GM12878 (cell line): Measurements from ENCODE around the gene PRSS57. TPM values are rescaled to one million over a fixed set of nuclear protein-coding genes. Genes with fewer than 3 reads are reported as not detected.

Experiments
- ATAC-seq: fragments of 200-7000 bp; cut with Tn5 transposase; 3 replicates; pipeline ENCODE4 v1.9.1; 2020; ENCODE audit warnings: mild to moderate bottlenecking, moderate library complexity
- BruUV-seq: library from RNA; stranded (reverse); fragments of 400-500 nt; replicated peaks from 2 replicates; lab custom pipeline; 2021; lab: Mats Ljungman, UMichigan
- CTCF ChIA-PET: fragments of 300-600 bp; sonication (Branson Sonifier 250); formaldehyde crosslinking; extraction: SDS; loops from one replicate; lab custom pipeline; 2021; ENCODE audit warnings: inconsistent platforms; lab: Yijun Ruan, JAX
- POLR2A ChIA-PET: fragments of 350-600 bp; formaldehyde crosslinking; extraction: SDS; loops from one replicate; lab custom pipeline; 2021; ENCODE audit warnings: inconsistent platforms; lab: Charles Lee
- RAD21 ChIA-PET: fragments of 300-600 bp; sonication (Branson Sonifier 250); formaldehyde crosslinking; loops from one replicate; lab custom pipeline; 2023; ENCODE audit warnings: antibody characterized with exemption; ENCODE audit not compliant: unreplicated experiment; lab: Charles Lee
- SMC1A ChIA-PET: fragments of 300-600 bp; sonication (Branson Sonifier 250); formaldehyde crosslinking; loops from one replicate; lab custom pipeline; 2023; ENCODE audit not compliant: unreplicated experiment, uncharacterized antibody; lab: Charles Lee
- DNase-seq: peaks from one replicate; pipeline ENCODE4 v3.0.0-alpha.2; 2011; ENCODE audit warnings: low read depth, low spot score
- FAIRE-seq: peaks from 3 replicates; lab custom pipeline; 2011; peaks lifted over from hg19 to GRCh38; lab: Jason Lieb, UNC
- H2AFZ ChIP-seq: 2 replicates; pipeline ENCODE4 v1.6.0; 2011; ENCODE audit warnings: low read depth, low read length, control low read depth; ENCODE audit not compliant: control insufficient read depth
- H3K27ac ChIP-seq: 2 replicates; pipeline ENCODE4 v1.5.1; 2011; ENCODE audit warnings: control low read depth; ENCODE audit not compliant: control insufficient read depth, insufficient read depth
- H3K27me3 ChIP-seq, 2 experiments: replicated peaks in 1 of 2; 2 replicates each; pipeline versions ENCODE4 v1.6.0 to v1.6.1; 2011; ENCODE audit warnings: low read length in 1 of 2; ENCODE audit not compliant: control insufficient read depth in 2 of 2, insufficient read depth in 2 of 2
- H3K36me3 ChIP-seq, 2 experiments: 2 replicates each; pipeline ENCODE4 v1.5.1; 2011; ENCODE audit warnings: low read length in 1 of 2; ENCODE audit not compliant: control insufficient read depth in 2 of 2, insufficient read depth in 2 of 2
- H3K4me1 ChIP-seq: 2 replicates; pipeline ENCODE4 v1.6.1; 2011; ENCODE audit warnings: mild to moderate bottlenecking, low read length, moderate library complexity, mixed read lengths; ENCODE audit not compliant: control insufficient read depth, insufficient read depth
- H3K4me2 ChIP-seq: 2 replicates; pipeline ENCODE4 v1.6.0; 2011; ENCODE audit warnings: control low read depth; ENCODE audit not compliant: control insufficient read depth, insufficient read depth
- H3K4me3 ChIP-seq: fragments of 200-600 bp; sonication (generic); 2 replicates; pipeline ENCODE4 v1.5.1; 2016
- H3K79me2 ChIP-seq: 2 replicates; pipeline ENCODE4 v1.6.0; 2011; ENCODE audit warnings: low read length; ENCODE audit not compliant: control insufficient read depth, insufficient read depth
- H3K9ac ChIP-seq: 2 replicates; pipeline ENCODE4 v1.8.0; 2011; ENCODE audit warnings: low read length, control low read depth, mixed read lengths; ENCODE audit not compliant: control insufficient read depth, insufficient read depth
- H3K9me3 ChIP-seq: replicated peaks from 3 replicates; pipeline ENCODE4 v1.5.1; 2011; ENCODE audit warnings: mild to moderate bottlenecking, low read length; ENCODE audit not compliant: control insufficient read depth, insufficient read depth
- H4K20me1 ChIP-seq: 2 replicates; pipeline ENCODE4 v1.6.0; 2011; ENCODE audit not compliant: control insufficient read depth, insufficient read depth
- CEBPB ChIP-seq, 2 experiments: fragments of 150-350 bp in 1 of 2; IDR thresholded peaks; 2 replicates each; pipeline ENCODE4 v1.6.1; 2012 to 2014; ENCODE audit warnings: low read depth in 2 of 2, low read length in 2 of 2, borderline replicate concordance in 1 of 2, inconsistent platforms in 1 of 2
- E2F8 ChIP-seq: fragments of 450-650 bp; IDR thresholded peaks from 2 replicates; pipeline ENCODE4 v1.6.1; 2018; ENCODE audit warnings: mild to moderate bottlenecking, low read depth, moderate library complexity; ENCODE audit not compliant: partially characterized antibody
- EED ChIP-seq: sonication (generic); IDR thresholded peaks from 2 replicates; pipeline ENCODE4 v1.6.1; 2016; ENCODE audit warnings: antibody characterized with exemption, low read depth
- POLR2A ChIP-seq: IDR thresholded peaks from 2 replicates; pipeline ENCODE4 v1.6.1; 2011; ENCODE audit warnings: low read depth, mild to moderate bottlenecking, low read length
- RFX5 ChIP-seq: IDR thresholded peaks from 2 replicates; pipeline ENCODE4 v1.6.1; 2011; ENCODE audit warnings: low read depth, low read length, improper control_type of control experiment
- WGBS: methylation state at CpG from one replicate; pipeline ENCODE4 v1.1.6; 2016; ENCODE audit warnings: low lambda C conversion rate; ENCODE audit not compliant: insufficient replicate concordance, insufficient coverage; ENCODE audit errors: missing lambda C conversion rate; 5-methylcytosine and 5-hydroxymethylcytosine counted together
- in situ Hi-C: fragments of 300-500 bp; cut with MboI; formaldehyde crosslinking; loops from 9 replicates; pipeline ENCODE4 v1.14.3; 2018; ENCODE audit warnings: mixed read lengths
- intact Hi-C: fragments of 100-400 bp; cut with micrococcal nuclease; formaldehyde crosslinking; loops from one replicate; pipeline ENCODE4 v1.14.2; 2022; ENCODE audit not compliant: unreplicated experiment
- polyA plus RNA-seq, 11 experiments: library from polyadenylated mRNA; depleted of rRNA in 4 of 11; unstranded in 6 of 11; stranded (reverse) in 5 of 11; fragments of >200 nt; fragmentation: Nextera tagmentation in 4 of 11; fragmentation: Illumina TruSeq in 1 of 11; extraction: Ambion mirVana in 4 of 11; extraction: Trizol in 1 of 11; gene quantifications; 1 replicate in 1 of 11; 2 replicates in 10 of 11; pipeline versions ENCODE4 v1.2.1 to v1.2.3, GENCODE V29; 2011 to 2016; ENCODE audit warnings: inconsistent platforms in 2 of 11, missing spikeins in 2 of 11, low read depth in 1 of 11
- total RNA-seq, 4 experiments: library from RNA; depleted of rRNA in 3 of 4; stranded (reverse); fragments of >200 nt in 3 of 4; fragmentation: Illumina TruSeq in 1 of 4; extraction: Trizol in 1 of 4; gene quantifications; 2 replicates each; pipeline versions ENCODE4 v1.2.1 to v1.2.3, GENCODE V29; 2013 to 2021

The PRSS57 gene
- total and polyA plus RNA-seq, 10 of the 15 experiments (the other 5 are each of a cell fraction or from before 2014, with no cell fraction given) = not detected

GRCh38 chr19:648305-648704, 46.9 kb downstream of the PRSS57 start:
- no peak for TF ChIP-seq E2F8
- peak; percentile 13 for TF ChIP-seq POLR2A
- no peak for TF ChIP-seq CEBPB (IDR thresholded peaks at IDR 0.05; ENCODE audit: borderline replicate concordance in 1 of 2, low read depth in 2 of 2, low read length in 2 of 2)
- no peak for TF ChIP-seq RFX5
- TF ChIP-seq EED = no peak
- peaks cover under 1% of the 10 kb centered on the region; the same call in 1 of the 2 replicates for H4K20me1 ChIP-seq
- FAIRE-seq = no peak

More at GRCh38 chr19:648305-648704, 46.9 kb downstream of the PRSS57 start:
- Histone ChIP-seq H3K79me2 (peaks cover 8% of the 10 kb centered on the region), H3K4me3 (no peak overlapping the region), H3K27me3 (no peaks in the 10 kb centered on the region), H3K4me2 (no peak overlapping the region), H3K36me3 (peaks cover 7 to 47% of the 10 kb centered on the region in 2 experiments; a peak in 3 of 4 replicates), H3K9ac (no peak overlapping the region), H3K4me1 (no peaks in the 10 kb centered on the region), H3K9me3 (no peaks in the 10 kb centered on the region), H2AFZ (no peak overlapping the region), H3K27ac (no peak overlapping the region)
- in situ Hi-C loops (no loop called here), intact Hi-C loops (no loop called here)
- ATAC-seq = no peak
- SMC1A ChIA-PET = no interaction called here
- no peak for DNase-seq
- POLR2A ChIA-PET = no interaction called here
- CTCF ChIA-PET = no interaction called here
- RAD21 ChIA-PET = interaction anchor here (0.6 kb wide), 1 partner anchor 122 kb away, joined by 3 read pairs; no protein-coding TSS in a partner anchor
- 87% methylated on average over 11 of the region's 29 CpGs for WGBS
- BruUV-seq = no TSS peak
